NCI-H1417 (cell line): ENCODE results near the gene MTHFD1.
A peak's percentile ranks its signal among the peaks of the same experiment; 100 is the strongest.

Experiments used
- DNase-seq, 3 experiments: peaks; one replicate each; lab custom pipeline; 2025; lab: John Stamatoyannopoulos, UW

Gene MTHFD1

DNA sequence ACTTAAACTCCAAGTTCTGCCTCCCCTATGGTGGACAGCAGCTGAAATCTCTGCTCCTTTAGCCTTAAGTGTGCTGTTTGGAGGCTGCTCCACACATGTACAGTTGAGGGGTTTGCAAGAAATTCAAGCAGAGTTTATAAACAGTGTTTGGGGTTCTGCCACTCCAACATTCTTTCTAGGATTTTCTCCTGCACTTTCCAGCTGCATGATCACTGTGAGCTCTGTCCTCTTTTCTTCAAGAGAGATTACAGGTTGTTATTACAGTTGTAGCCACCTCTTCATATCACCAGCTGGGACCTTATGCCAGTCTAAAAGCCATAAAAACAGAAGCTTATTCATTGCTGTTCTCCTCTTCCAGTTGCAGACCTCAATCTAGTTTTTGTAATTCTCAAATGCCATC lies 107.1 kb downstream of the MTHFD1 start:
- no peak for DNase-seq

DNA sequence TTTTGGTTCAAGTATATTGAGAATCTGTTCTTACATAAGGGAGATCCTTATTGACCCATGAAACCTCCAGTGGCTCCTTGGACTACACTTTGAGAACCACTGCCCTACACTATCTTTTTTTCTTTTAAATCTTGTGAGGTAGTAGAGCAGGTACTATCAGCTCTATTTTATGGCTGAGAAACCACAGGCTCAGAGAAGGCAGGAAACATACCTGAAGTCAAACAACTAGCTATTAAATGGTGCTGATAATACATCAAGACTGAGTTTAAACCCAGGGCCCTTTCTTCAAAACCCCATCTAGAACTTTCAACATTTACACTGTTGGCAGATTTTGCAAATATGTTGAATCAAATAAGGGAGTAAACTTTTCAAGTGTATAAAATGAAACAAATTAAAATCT lies 108.6 kb downstream of the MTHFD1 start:
- no peak for DNase-seq

DNA sequence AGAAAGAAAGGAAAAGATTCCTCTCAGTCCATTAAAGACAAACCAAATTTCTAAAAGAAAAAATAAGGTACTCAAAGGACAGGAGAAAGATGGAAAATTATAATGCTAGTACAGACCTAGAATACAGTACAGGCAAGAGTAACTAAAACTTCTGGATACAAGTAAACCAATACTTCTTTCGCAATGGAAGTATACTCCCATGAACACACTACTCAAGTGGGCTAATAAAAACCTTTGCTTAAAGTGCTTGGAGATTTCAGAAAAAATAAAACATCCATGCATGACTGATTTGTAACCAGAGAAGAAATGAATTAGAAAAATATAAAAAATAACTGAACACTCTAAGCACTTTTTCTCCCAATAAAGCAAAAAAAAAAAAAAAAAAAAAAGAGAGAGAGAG lies 111.9 kb downstream of the MTHFD1 start:
- DNase-seq = no peak

DNA sequence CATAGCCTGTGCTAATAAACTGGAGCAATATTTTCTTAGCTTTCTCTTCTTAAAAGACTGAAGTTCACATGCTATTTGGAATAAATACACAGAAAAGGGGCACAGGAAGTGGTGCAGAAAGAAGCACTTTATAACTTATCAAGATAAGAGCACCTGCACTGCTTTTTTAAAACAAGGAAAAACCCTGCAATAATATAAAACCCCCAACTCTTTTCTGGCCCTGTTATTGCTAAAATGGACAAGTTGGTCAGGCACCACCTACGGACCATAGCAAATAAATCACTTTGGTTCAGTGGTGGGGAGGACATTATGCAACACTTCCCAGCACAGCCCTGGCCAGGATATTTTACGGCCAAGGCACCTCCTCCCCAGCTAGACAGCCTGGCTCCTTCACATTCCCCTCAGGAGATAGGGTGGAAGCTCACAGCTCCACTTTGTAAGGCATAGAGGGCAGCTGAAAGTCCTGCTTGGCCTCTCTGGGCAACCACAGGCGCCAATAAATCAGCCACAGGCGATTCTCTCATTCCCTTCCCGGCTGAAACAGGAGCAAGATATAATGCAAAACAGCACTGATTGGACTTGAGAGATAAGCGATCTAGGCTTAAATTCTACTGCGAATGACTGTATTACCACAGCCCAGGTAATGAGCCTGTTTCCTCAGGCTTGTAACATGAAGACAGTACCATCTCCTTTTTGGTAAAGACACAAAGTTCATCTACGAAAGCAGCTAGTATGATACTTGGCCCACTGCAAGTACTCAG lies 113.4 kb downstream of the MTHFD1 start:
- peak in 2 of 3 experiments; percentile 33 to 86 for DNase-seq

DNA sequence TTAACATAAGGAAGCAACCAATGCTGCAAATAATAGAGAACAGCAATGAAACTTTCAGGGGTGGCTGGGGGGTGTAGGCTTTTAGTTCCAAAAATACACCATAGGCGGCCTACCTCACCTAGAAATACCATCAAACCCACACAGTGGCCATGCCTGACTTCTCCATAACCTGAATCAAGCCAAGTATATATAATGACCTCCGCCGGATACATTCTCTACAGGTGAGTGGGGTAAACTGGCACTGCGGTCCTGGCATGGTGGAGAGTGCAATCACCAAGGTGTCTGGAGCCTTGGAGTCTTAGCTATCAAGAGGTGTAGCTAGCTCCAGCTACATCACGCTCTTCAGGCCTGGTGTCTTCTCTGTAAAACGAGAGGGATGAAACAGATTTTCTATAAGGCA lies 114.3 kb downstream of the MTHFD1 start:
- peak; percentile 45 to 60 (median 48) for DNase-seq

DNA sequence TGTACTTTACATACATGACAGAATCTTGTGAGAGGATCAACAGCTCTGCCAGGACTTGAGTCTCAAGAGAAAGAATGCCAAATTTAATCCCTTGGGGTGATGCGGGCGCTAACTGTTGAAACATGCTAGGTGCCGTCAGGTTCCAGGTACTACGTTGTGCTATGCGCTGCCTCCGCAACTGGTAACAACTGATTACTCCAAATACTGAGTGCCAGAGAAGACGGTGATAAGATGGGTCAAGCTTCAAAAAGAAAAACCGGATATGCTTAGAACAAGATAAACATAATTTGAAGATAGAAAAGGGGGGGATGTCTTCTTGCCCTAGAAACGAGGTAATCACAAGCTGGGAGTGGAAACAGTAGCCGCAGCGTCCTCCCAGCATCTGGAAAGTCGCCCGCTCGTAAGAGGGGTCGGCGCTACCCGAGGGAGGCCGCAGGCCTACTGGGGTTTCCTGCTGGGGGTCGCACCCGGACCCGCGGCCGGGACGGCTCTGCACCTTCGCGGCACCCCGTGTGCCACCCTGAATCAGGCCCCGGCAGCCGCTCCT lies 114.8 kb downstream of the MTHFD1 start:
- DNase-seq = peak; percentile 48 to 63 (median 60)

DNA sequence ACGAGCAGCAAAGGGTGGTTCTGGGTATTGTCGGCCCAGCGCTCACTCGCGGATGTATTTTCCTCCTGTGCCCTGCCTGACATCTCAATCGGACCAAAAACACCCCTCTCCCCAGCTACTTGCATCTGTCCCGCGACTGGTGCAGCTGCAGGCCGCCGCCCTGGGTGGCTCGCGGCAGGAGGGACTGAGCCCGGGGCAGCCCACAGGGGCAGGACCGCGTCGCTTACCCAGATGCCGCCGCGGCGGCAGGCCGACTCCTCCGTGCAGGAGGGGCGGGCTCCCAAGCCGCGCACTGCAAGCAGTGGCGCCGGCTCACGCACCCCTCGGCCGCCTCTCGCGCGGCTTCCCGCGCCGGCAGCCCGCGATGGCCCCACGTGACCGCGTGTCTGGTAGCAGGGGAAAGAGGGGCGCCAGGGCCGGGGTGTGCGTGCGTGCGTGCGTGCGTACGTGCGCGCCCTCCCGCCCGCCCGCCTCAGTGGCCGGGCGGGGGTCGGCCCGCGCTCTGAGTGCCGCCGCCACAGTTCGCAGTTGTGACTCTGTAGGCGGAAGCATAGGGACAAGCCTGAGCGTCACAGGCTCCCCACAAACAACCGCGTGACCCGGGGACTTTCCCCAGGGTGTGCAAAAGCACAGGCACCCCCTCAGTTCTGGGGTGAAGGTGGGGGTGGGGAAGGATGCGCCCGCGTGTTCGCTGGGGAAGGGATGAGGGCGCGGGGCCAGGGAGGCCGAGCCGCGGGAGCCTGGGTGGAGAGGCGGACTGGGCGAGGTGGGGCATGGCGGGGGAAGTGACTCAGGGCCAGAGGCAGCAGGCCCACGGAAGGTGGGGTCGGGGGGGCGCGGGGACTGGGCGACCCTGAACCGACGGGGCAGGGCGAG lies 115.5 kb downstream of the MTHFD1 start, which contains the start of gene ZBTB25:
Gene ZBTB25 (minus strand): TSS at position 405 of the 876 bp plus-strand sequence. CDS start 13,305 bp downstream, outside the sequence.
- DNase-seq = peak; percentile 88 to 92 (median 89)

DNA sequence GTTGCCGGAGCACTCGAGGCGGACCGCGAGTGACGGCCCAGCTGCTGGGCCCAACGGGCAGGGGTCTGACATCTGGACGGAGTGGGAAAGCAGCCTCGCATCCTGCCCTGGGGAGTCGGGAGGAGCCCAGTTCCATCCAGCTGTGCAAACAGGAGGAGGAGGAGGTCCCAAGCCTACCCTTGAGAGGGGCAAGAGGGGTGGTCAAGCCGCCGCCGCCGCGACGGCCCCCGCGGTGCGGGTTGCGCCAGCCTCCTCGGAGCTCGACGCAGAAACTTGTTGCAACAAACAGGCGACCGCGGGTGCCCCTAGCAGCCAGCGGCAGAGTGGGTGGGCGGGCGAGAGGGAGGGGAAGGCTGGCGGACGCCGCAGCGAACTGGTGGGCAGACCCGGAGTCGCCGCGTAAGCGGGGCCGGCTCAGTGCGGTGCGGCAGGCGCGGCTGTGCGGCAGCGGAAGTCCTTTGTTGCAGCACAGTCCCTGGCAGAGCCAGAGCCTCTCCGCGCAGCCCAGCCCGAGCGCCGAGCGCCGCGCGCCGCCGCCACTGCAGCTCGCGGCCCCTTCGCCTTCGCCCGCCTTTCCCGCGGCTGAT lies 116.2 kb downstream of the MTHFD1 start, which contains the start of gene ZBTB1:
Gene ZBTB1 (plus strand): TSS at position 461 of the 587 bp plus-strand sequence. CDS start 16,735 bp downstream, outside the sequence.
- DNase-seq = peak; percentile 76 to 91 (median 86)

DNA sequence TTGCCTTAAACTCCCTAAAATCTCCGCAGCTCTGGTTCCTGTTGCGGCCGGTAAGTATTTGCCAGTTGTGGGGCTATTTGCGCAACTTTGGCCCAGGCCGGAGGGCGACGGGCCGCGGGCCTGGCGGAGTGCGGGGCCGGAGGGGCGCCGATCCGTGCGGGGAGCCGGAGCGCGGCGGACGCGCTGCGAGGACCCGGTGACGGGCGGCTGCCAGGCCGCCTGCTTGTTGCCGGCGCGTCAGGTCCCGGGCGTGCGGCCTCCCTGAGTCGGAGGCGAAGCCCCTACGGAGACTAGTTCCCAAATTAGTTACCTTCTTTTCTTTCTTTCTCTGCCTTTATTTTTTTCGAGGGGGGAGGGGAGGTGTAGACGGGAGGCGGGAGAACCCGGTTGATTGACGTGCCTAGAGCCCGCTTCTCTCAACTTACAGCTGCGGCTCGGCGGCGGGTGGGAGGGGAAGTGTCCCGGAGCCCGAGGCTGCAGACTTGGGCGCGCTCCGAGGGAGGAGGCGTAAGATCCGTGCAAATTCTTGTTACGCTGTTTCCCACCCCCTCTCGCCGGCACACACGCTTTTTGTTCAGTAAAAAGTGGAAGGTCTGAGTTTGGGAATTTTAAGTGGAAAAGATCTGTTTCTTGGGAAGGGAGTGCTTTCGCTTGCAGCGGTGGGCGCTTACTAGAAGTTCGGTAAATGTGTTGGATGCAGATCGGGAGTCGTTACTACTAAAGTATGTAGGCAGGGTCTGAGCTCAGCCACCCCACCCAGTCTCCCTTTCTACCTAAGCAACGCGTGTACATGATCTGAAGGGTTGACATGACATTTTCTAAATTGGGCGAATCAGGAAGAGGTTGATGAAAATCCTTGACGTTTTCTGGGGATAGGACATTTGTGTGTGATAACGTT lies 117.0 kb downstream of the MTHFD1 start:
- peak; percentile 81 to 94 (median 84) for DNase-seq

DNA sequence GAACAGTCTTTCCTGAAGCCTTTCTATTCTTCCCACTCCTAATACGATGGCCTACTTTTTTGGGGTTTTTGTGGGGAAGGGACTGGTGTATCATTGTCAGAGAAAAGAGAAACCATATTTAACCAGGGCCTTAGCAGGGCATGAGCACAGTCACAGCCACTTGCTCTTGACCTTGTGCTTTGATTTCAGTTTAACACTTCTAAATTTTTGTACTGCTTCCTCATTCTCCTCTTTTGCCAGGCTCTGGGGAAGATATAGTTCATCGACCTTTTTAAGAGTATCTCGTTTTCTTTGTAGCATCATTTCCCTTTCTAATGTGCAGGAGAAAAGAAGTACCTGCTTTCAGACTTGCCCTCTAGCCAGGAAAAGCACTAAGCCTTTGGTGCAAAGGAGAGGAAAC lies 118.6 kb downstream of the MTHFD1 start:
- no peak for DNase-seq

DNA sequence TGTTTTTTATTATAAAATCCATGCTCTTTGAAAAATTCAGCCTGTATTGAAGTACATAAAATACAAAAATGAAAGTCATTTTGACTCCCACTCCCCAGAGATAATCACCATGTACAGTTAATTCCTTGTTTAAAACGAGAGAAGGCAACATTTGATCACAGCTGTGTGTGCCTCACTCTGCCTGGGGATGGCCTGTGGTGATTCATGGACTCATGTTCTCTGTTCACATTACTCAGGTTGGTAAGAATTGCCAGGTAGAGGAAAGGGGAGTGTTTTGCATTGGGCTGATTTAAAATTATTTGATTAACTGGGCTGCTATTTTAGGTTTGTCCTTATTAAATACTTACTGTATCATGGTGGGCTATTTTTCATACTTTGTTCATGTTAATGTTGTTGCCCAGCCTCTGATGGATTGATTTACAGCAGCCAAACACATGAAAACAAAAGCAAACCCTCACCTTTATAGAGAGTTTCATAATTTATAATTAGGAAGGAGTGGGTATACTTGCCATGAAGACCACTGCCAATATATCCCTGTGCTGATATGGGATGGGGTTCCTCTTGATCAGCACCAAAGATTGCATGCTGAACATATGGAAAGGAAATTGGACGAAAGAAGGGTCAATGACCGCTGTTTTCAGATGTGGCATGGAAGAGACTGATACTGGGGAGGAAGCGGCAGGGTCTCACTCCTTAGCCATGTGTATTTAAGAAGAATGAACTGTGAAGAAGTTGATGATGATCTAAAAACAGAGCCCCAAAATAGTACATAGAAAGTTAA lies 119.4 kb downstream of the MTHFD1 start:
- DNase-seq = peak in 1 of 3 experiments; percentile 9

DNA sequence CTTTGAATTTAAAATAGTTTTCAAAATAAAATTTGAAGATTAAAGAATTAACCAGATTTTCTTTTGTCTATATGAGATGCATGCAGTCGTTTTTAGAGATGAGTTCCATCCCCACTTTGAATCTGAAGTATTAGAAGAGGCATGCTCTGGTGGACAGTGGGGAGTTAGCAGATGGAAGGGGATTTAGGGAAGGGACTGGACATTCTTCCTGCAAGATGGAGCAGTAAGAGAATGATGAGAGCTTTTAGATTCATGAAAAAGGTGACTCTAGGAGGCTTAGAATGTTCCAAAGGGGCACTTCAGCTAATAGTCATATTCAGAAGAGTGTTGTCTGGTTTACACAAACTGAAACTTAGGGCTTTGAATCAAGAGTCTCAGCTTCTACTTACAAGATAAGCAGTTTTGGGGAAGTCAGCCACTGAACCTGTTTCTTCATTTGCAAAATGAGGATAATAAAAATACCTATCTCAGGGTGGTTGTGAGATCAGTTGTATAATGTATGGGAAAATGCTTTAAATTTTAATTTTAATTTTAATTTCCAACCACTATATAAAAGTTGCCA lies 120.1 kb downstream of the MTHFD1 start:
- DNase-seq = no peak

DNA sequence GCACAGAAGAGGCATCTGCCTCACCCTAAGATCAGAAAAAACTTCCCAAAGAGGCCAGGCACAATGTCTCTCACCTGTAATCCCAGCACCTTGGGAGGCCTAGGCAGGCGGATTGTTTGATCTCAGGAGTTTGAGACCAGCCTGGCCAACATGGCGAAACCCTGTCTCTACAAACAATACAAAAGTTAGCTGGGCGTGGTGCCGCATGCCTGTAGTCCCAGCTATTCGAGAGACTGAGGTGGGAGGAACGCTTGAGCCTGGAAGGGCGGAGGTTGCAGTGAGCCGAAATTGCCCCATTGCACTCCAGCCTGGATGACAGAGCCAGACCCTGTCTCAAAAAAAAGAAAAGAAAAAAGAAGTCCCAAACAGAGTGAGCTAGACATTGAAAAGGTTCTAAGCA lies 120.9 kb downstream of the MTHFD1 start:
- no peak for DNase-seq
